GM23338 (cell line): ENCODE data around the gene REEP1. TPM values are rescaled to one million over a fixed set of nuclear protein-coding genes. Genes with fewer than 3 reads are reported as not detected.

ENCODE experiments used
- ATAC-seq: fragments of 200-7000 bp; cut with Tn5 transposase; 3 replicates; pipeline ENCODE4 v1.9.1; 2020
- DNase-seq: peaks from one replicate; pipeline ENCODE4 v3.0.0-alpha.2; 2015; ENCODE audit warnings: low spot score
- H2AFZ ChIP-seq: fragments of 200-600 bp; sonication (generic); 2 replicates; pipeline ENCODE4 v1.8.0; 2016; ENCODE audit warnings: antibody characterized with exemption, mild to moderate bottlenecking, moderate library complexity
- H3F3A ChIP-seq: fragments of 200-600 bp; sonication (generic); replicated peaks from 2 replicates; pipeline ENCODE4 v1.8.0; 2017; ENCODE audit warnings: antibody characterized with exemption, mixed run types, low read depth
- H3K27ac ChIP-seq: fragments of 200-600 bp; sonication (generic); 2 replicates; pipeline ENCODE4 v1.6.1; 2016; ENCODE audit warnings: low read depth
- H3K27me3 ChIP-seq: fragments of 200-600 bp; sonication (generic); 2 replicates; pipeline ENCODE4 v1.8.0; 2016; ENCODE audit warnings: mild to moderate bottlenecking, mixed run types, moderate library complexity; ENCODE audit not compliant: insufficient read depth
- H3K36me3 ChIP-seq: fragments of 200-600 bp; sonication (generic); 2 replicates; pipeline ENCODE4 v1.8.0; 2016; ENCODE audit warnings: mild to moderate bottlenecking; ENCODE audit not compliant: insufficient read depth
- H3K4me1 ChIP-seq: fragments of 200-600 bp; sonication (generic); 2 replicates; pipeline ENCODE4 v1.8.0; 2016; ENCODE audit warnings: mild to moderate bottlenecking, moderate library complexity; ENCODE audit not compliant: insufficient read depth
- H3K4me2 ChIP-seq: fragments of 200-600 bp; sonication (generic); 2 replicates; pipeline ENCODE4 v1.7.1; 2017; ENCODE audit warnings: mixed run types
- H3K4me3 ChIP-seq: fragments of 200-600 bp; sonication (generic); 2 replicates; pipeline ENCODE4 v1.6.1; 2016; ENCODE audit warnings: mixed run types
- H3K79me2 ChIP-seq: fragments of 200-600 bp; sonication (generic); replicated peaks from 2 replicates; pipeline ENCODE4 v1.8.0; 2017; ENCODE audit warnings: mild to moderate bottlenecking; ENCODE audit not compliant: insufficient read depth
- H3K9me2 ChIP-seq: fragments of 200-600 bp; sonication (generic); 2 replicates; pipeline ENCODE4 v1.8.0; 2017; ENCODE audit not compliant: insufficient read depth
- H4K20me1 ChIP-seq: fragments of 200-600 bp; sonication (generic); replicated peaks from 2 replicates; pipeline ENCODE4 v1.8.0; 2017; ENCODE audit warnings: mild to moderate bottlenecking; ENCODE audit not compliant: insufficient read depth
- H3K27ac Mint-ChIP-seq: 2 replicates; pipeline ENCODE4 v1.8.0; 2020; ENCODE audit warnings: inconsistent platforms, mild to moderate bottlenecking, moderate library complexity, mixed read lengths
- H3K27me3 Mint-ChIP-seq: 3 replicates; pipeline ENCODE4 v1.8.0; 2022; ENCODE audit warnings: low read depth, mild to moderate bottlenecking, moderate library complexity, mixed read lengths, inconsistent platforms; ENCODE audit not compliant: insufficient read depth, poor library complexity
- H3K36me3 Mint-ChIP-seq: 3 replicates; pipeline ENCODE4 v1.8.0; 2021; ENCODE audit warnings: low read depth, mild to moderate bottlenecking, inconsistent platforms, moderate library complexity, mixed read lengths
- H3K4me1 Mint-ChIP-seq: 3 replicates; pipeline ENCODE4 v1.8.0; 2020; ENCODE audit warnings: mild to moderate bottlenecking, inconsistent platforms, mixed read lengths
- H3K4me3 Mint-ChIP-seq: 3 replicates; pipeline ENCODE4 v1.8.0; 2021; ENCODE audit warnings: moderate library complexity, mild to moderate bottlenecking, inconsistent platforms, mixed read lengths
- H3K9me3 Mint-ChIP-seq: 3 replicates; pipeline ENCODE4 v1.8.0; 2020; ENCODE audit warnings: moderate library complexity, mild to moderate bottlenecking, inconsistent platforms, mixed read lengths
- CREB1 ChIP-seq: fragments of 250-450 bp; sonication (Bioruptor Pico); IDR thresholded peaks from 2 replicates; pipeline ENCODE4 v1.5.0; 2020; ENCODE audit warnings: low read depth, mild to moderate bottlenecking, moderate library complexity
- CTCF ChIP-seq, 2 experiments: fragments of 200-600 bp in 1 of 2; sonication (generic) in 1 of 2; conservative IDR thresholded peaks; 2 replicates each; pipeline versions ENCODE4 v1.5.1 to v1.6.1; 2016 to 2017; ENCODE audit warnings: antibody characterized with exemption in 2 of 2, low read depth in 2 of 2, mild to moderate bottlenecking in 2 of 2, moderate library complexity in 1 of 2
- EZH2 ChIP-seq: fragments of 200-600 bp; sonication (generic); IDR thresholded peaks from one replicate; pipeline ENCODE4 v1.8.0; 2017; ENCODE audit warnings: antibody characterized with exemption, mild to moderate bottlenecking, low read depth; ENCODE audit not compliant: unreplicated experiment
- EZH2phosphoT487 ChIP-seq: fragments of 200-600 bp; sonication (generic); IDR thresholded peaks from one replicate; pipeline ENCODE4 v1.8.1; 2018; ENCODE audit warnings: antibody characterized with exemption; ENCODE audit not compliant: unreplicated experiment
- JUNB ChIP-seq: IDR thresholded peaks from one replicate; pipeline ENCODE4 v1.6.1; 2016; ENCODE audit warnings: antibody characterized with exemption; ENCODE audit not compliant: unreplicated experiment
- NANOG ChIP-seq: IDR thresholded peaks from 2 replicates; pipeline ENCODE4 v1.6.1; 2016; ENCODE audit warnings: antibody characterized with exemption, borderline replicate concordance
- POLR2AphosphoS5 ChIP-seq: IDR thresholded peaks from 2 replicates; pipeline ENCODE4 v1.6.1; 2016; ENCODE audit warnings: antibody characterized with exemption, low read depth
- STAT1 ChIP-seq: IDR thresholded peaks from one replicate; pipeline ENCODE4 v1.6.1; 2016; ENCODE audit warnings: antibody characterized with exemption; ENCODE audit not compliant: unreplicated experiment
- ZNF114 ChIP-seq: fragments of 250-450 bp; sonication (Bioruptor Pico); IDR thresholded peaks from 2 replicates; pipeline ENCODE4 v1.5.0; 2020; ENCODE audit warnings: mild to moderate bottlenecking, moderate library complexity
- ZNF331 ChIP-seq: fragments of 250-450 bp; sonication (Bioruptor Pico); IDR thresholded peaks from 2 replicates; pipeline ENCODE4 v1.5.0; 2020; ENCODE audit warnings: low read depth, mild to moderate bottlenecking, moderate library complexity
- polyA plus RNA-seq: library from polyadenylated mRNA; unstranded; fragments of >200 nt; fragmentation: Nextera tagmentation; extraction: Ambion mirVana; gene quantifications from 2 replicates; pipeline ENCODE4 v1.2.1, GENCODE V29; 2016
- total RNA-seq: library from RNA; depleted of rRNA; stranded (reverse); fragments of >200 nt; shearing (Covaris generic); gene quantifications from 2 replicates; pipeline ENCODE4 v1.2.3, GENCODE V29; 2014
- TF ChIP-seq, protein P1 (sequence below): IDR thresholded peaks from one replicate; pipeline ENCODE4 v1.6.1; 2018; ENCODE audit warnings: antibody characterized with exemption; ENCODE audit not compliant: unreplicated experiment
- TF ChIP-seq, protein P2 (sequence below): IDR thresholded peaks from 2 replicates; pipeline ENCODE4 v1.6.1; 2016; ENCODE audit warnings: antibody characterized with exemption

The REEP1 gene
- total and polyA plus RNA-seq, 2 experiments from 2014 or later: 1.6 to 1.8 TPM

DNA sequence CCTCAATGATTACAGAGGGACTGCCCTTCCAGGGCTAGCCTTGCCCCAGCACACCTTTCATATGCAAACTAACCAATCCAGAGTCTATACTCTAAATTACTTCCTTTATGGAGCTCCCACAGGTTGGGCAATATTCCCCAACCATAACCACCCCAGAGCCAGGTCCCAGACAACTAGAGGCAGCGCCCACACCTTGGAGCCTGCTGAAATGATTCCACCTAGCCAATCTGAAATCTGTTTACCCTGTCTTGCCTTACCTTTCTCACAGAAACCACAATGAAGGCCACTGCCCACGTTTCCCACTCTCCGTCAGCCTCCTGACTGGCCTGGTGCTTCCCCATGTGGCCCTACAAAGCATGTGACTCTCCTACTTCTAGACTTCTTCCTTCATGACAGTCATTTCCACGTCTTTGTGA is 62.0 kb downstream of the REEP1 start (continued):
- TF ChIP-seq EZH2phosphoT487 (no peak), CREB1 (no peak), EZH2 (no peak), ZNF114 (CRISPR knock-in tag) (no peak), JUNB (no peak), NANOG (no peak), STAT1 (no peak)
- TF ChIP-seq, protein P1, sequence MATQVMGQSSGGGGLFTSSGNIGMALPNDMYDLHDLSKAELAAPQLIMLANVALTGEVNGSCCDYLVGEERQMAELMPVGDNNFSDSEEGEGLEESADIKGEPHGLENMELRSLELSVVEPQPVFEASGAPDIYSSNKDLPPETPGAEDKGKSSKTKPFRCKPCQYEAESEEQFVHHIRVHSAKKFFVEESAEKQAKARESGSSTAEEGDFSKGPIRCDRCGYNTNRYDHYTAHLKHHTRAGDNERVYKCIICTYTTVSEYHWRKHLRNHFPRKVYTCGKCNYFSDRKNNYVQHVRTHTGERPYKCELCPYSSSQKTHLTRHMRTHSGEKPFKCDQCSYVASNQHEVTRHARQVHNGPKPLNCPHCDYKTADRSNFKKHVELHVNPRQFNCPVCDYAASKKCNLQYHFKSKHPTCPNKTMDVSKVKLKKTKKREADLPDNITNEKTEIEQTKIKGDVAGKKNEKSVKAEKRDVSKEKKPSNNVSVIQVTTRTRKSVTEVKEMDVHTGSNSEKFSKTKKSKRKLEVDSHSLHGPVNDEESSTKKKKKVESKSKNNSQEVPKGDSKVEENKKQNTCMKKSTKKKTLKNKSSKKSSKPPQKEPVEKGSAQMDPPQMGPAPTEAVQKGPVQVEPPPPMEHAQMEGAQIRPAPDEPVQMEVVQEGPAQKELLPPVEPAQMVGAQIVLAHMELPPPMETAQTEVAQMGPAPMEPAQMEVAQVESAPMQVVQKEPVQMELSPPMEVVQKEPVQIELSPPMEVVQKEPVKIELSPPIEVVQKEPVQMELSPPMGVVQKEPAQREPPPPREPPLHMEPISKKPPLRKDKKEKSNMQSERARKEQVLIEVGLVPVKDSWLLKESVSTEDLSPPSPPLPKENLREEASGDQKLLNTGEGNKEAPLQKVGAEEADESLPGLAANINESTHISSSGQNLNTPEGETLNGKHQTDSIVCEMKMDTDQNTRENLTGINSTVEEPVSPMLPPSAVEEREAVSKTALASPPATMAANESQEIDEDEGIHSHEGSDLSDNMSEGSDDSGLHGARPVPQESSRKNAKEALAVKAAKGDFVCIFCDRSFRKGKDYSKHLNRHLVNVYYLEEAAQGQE: no peak

GRCh38 chr2:86274918-86275275 is 62.5 kb downstream of the REEP1 start:
- peaks cover 8% of the 10 kb centered on the region; the same call in 1 of the 2 replicates for H3K36me3 ChIP-seq
- Mint-ChIP-seq H3K4me1 (peaks cover 10% of the 10 kb centered on the region), H3K4me3 (no peak overlapping the region), H3K36me3 (peaks cover 17% of the 10 kb centered on the region; the same call in 2 of the 3 replicates), H3K27ac (no peak overlapping the region), H3K27me3 (no peaks in the 10 kb centered on the region), H3K9me3 (peaks cover 25% of the 10 kb centered on the region)
- 0 out of 2 replicates have a peak overlapping the region, but pooled peaks have one; percentile 57 for H2AFZ ChIP-seq
- H3K4me2 ChIP-seq: no peak overlapping the region
- H3K4me1 ChIP-seq: peaks cover 5% of the 10 kb centered on the region; the same call in 1 of the 2 replicates
- peaks cover 9% of the 10 kb centered on the region; the same call in 1 of the 2 replicates for H3K9me2 ChIP-seq
- no peaks in the 10 kb centered on the region for H3K79me2 ChIP-seq
- no peaks in the 10 kb centered on the region for H3F3A ChIP-seq
- no peak overlapping the region for H3K27ac ChIP-seq
- no peaks in the 10 kb centered on the region for H3K27me3 ChIP-seq
- ATAC-seq (peak; percentile 26; the same call in 2 of the 3 replicates), DNase-seq (no peak)
- no peaks in the 10 kb centered on the region for H4K20me1 ChIP-seq
- H3K4me3 ChIP-seq: no peak overlapping the region
- TF ChIP-seq, protein P1: no peak
- TF ChIP-seq ZNF331 (CRISPR knock-in tag) (no peak), JUNB (no peak), ZNF114 (CRISPR knock-in tag) (no peak), POLR2AphosphoS5 (no peak), CREB1 (no peak), STAT1 (no peak), EZH2phosphoT487 (no peak), NANOG (no peak), CTCF (conservative IDR thresholded peaks at IDR 0.05; ENCODE audit: low read depth in 2 of 2) (no peak), EZH2 (no peak)
- TF ChIP-seq, protein P2, sequence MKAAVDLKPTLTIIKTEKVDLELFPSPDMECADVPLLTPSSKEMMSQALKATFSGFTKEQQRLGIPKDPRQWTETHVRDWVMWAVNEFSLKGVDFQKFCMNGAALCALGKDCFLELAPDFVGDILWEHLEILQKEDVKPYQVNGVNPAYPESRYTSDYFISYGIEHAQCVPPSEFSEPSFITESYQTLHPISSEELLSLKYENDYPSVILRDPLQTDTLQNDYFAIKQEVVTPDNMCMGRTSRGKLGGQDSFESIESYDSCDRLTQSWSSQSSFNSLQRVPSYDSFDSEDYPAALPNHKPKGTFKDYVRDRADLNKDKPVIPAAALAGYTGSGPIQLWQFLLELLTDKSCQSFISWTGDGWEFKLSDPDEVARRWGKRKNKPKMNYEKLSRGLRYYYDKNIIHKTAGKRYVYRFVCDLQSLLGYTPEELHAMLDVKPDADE: no peak
